Fibroblast of villous mesenchyme (primary cell): ENCODE results near the gene IKZF4. TPM values are rescaled to one million over a fixed set of nuclear protein-coding genes. Genes with fewer than 3 reads are reported as not detected.

Experiments used
- DNase-seq: peaks from one replicate; pipeline ENCODE4 v3.0.0-alpha.2; 2010; ENCODE audit warnings: low read depth
- H3K4me3 ChIP-seq: 2 replicates; pipeline ENCODE4 v1.5.1; 2011; ENCODE audit warnings: low read depth, mild to moderate bottlenecking, low read length
- CTCF ChIP-seq: IDR thresholded peaks from 2 replicates; pipeline ENCODE4 v1.5.1; 2012; ENCODE audit warnings: low read depth, mild to moderate bottlenecking, low read length; ENCODE audit not compliant: insufficient read depth
- total RNA-seq: library from RNA; depleted of rRNA; stranded (reverse); fragments of >200 nt; gene quantifications from 2 replicates; pipeline ENCODE4 v1.2.3, GENCODE V29; 2012

IKZF4 gene
- total RNA-seq, 1 donor, result 1.3 TPM

GRCh38 chr12:56086608-56087007, 65.8 kb downstream of the IKZF4 start:
- no peak overlapping the region for H3K4me3 ChIP-seq
- no peak for TF ChIP-seq CTCF
- no peak for DNase-seq

GRCh38 chr12:56087220-56087619, 66.4 kb downstream of the IKZF4 start:
- no peak for TF ChIP-seq CTCF
- no peak for DNase-seq
- H3K4me3 ChIP-seq, result no peak overlapping the region

Other genes starting within 250 kb of the IKZF4 start
- gene SARNP, start 203.3 kb upstream of the IKZF4 start, total RNA-seq, result 86.7 and 94.6 TPM in 2 replicates
- gene ORMDL2, start 203.0 kb upstream of the IKZF4 start, total RNA-seq, result 18.0 and 21.6 TPM in 2 replicates
- gene DNAJC14, start 191.5 kb upstream of the IKZF4 start, total RNA-seq, result 31.2 and 48.4 TPM in 2 replicates
- gene MMP19, start 178.1 kb upstream of the IKZF4 start, total RNA-seq, result 9.1 and 9.7 TPM in 2 replicates
- gene PYM1, start 93.1 kb upstream of the IKZF4 start, total RNA-seq, result 32.2 and 32.8 TPM in 2 replicates
- 34.8 and 45.8 TPM in 2 replicates for gene DGKA, start 89.9 kb upstream of the IKZF4 start, total RNA-seq
- gene PMEL, start 55.0 kb upstream of the IKZF4 start, total RNA-seq, result 1.3 TPM in 2 replicates
- gene CDK2, start 54.2 kb upstream of the IKZF4 start, total RNA-seq, result 32.2 and 51.4 TPM in 2 replicates
- gene RAB5B, start 47.0 kb upstream of the IKZF4 start, total RNA-seq, result 70.9 and 111 TPM in 2 replicates
- gene SUOX, start 23.8 kb upstream of the IKZF4 start, total RNA-seq, result 13.5 and 17.3 TPM in 2 replicates
- 197 and 313 TPM in 2 replicates for gene RPS26, start 20.9 kb downstream of the IKZF4 start, total RNA-seq
- gene ERBB3, start 59.1 kb downstream of the IKZF4 start, total RNA-seq, result 0.32 and 1.7 TPM in 2 replicates
- 119 and 158 TPM in 2 replicates for gene PA2G4, start 83.5 kb downstream of the IKZF4 start, total RNA-seq
- gene RPL41, start 95.6 kb downstream of the IKZF4 start, total RNA-seq, result 1,700 and 3,242 TPM in 2 replicates
- 3.9 and 4.3 TPM in 2 replicates for gene ZC3H10, start 97.2 kb downstream of the IKZF4 start, total RNA-seq
- 300 and 327 TPM in 2 replicates for gene ESYT1, start 107.2 kb downstream of the IKZF4 start, total RNA-seq
- 68.2 and 70.9 TPM in 2 replicates for gene MYL6B, start 131.5 kb downstream of the IKZF4 start, total RNA-seq
- gene MYL6, start 137.3 kb downstream of the IKZF4 start, total RNA-seq, result 2,015 and 2,412 TPM in 2 replicates
- gene SMARCC2, start 168.4 kb downstream of the IKZF4 start, total RNA-seq, result 44.8 and 67.8 TPM in 2 replicates
- gene RNF41, start 200.9 kb downstream of the IKZF4 start, total RNA-seq, result 112 and 131 TPM in 2 replicates
- 23.3 and 28.0 TPM in 2 replicates for gene NABP2, start 203.3 kb downstream of the IKZF4 start, total RNA-seq
- not detected in 2 replicates for gene SLC39A5, start 209.0 kb downstream of the IKZF4 start, total RNA-seq
- gene ANKRD52, start 237.3 kb downstream of the IKZF4 start, total RNA-seq, result 22.2 and 25.9 TPM in 2 replicates
- gene COQ10A, start 245.9 kb downstream of the IKZF4 start, total RNA-seq, result 9.0 and 12.5 TPM in 2 replicates